ENCODE results near the gene FOXP1.

DNA sequence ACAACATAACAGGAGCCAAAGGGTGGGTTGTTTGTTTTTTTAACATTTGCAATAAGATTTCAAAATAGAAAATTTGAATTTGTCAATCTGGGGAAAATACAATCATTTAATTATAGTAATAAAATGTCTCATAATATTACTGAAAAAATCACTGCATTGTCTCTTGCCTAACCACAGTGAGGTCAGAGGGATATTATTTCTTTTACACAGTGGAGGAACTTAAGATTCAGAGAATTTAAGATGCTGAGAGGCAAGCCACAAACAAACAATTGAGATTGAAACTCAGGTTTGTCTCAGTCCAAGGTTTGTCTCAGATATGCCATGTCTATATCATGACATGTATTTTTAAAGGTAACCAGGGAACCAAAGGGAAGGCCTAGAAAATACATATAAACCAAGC is 428.7 kb downstream of the FOXP1 start:
- TF ChIP-seq, protein P1, sequence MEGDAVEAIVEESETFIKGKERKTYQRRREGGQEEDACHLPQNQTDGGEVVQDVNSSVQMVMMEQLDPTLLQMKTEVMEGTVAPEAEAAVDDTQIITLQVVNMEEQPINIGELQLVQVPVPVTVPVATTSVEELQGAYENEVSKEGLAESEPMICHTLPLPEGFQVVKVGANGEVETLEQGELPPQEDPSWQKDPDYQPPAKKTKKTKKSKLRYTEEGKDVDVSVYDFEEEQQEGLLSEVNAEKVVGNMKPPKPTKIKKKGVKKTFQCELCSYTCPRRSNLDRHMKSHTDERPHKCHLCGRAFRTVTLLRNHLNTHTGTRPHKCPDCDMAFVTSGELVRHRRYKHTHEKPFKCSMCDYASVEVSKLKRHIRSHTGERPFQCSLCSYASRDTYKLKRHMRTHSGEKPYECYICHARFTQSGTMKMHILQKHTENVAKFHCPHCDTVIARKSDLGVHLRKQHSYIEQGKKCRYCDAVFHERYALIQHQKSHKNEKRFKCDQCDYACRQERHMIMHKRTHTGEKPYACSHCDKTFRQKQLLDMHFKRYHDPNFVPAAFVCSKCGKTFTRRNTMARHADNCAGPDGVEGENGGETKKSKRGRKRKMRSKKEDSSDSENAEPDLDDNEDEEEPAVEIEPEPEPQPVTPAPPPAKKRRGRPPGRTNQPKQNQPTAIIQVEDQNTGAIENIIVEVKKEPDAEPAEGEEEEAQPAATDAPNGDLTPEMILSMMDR (IDR thresholded peaks at IDR 0.05): no peak
- no peak for TF ChIP-seq POLR2A (IDR thresholded peaks at IDR 0.05)
